CD14-positive monocyte (primary cell): ENCODE data around the gene CPEB4. TPM values are rescaled to one million over a fixed set of nuclear protein-coding genes. Genes with fewer than 3 reads are reported as not detected.

Experiments
- DNase-seq, 3 donors: peaks; one replicate each; pipeline ENCODE4 v3.0.0-alpha.2; 2011 to 2022
- H2AFZ ChIP-seq: 2 replicates; pipeline ENCODE4 v1.6.0; 2012; ENCODE audit warnings: mild to moderate bottlenecking, low read depth, low read length, inconsistent platforms; ENCODE audit not compliant: insufficient read depth, poor library complexity, severe bottlenecking
- H3K27ac ChIP-seq, 2 donors: 1 replicate in 1 of 2; 2 replicates in 1 of 2; pipeline ENCODE4 v1.5.1; 2012 to 2013; ENCODE audit warnings: low read length in 2 of 2, control low read depth in 1 of 2, inconsistent platforms in 1 of 2, low read depth in 1 of 2, mild to moderate bottlenecking in 1 of 2
- H3K27me3 ChIP-seq, 2 donors: one replicate each; pipeline versions ENCODE4 v1.6.0 to v1.6.1; 2011 to 2013; ENCODE audit warnings: low read length in 2 of 2; ENCODE audit not compliant: control insufficient read depth in 2 of 2, insufficient read depth in 2 of 2
- H3K36me3 ChIP-seq, 2 donors: replicated peaks in 1 of 2; 1 replicate in 1 of 2; 2 replicates in 1 of 2; pipeline versions ENCODE4 v1.5.1 to v1.6.1; 2012 to 2013; ENCODE audit warnings: low read length in 2 of 2, control low read depth in 1 of 2, inconsistent platforms in 1 of 2, mild to moderate bottlenecking in 1 of 2; ENCODE audit not compliant: insufficient read depth in 2 of 2, control insufficient read depth in 1 of 2
- H3K4me1 ChIP-seq, 2 donors: 1 replicate in 1 of 2; 2 replicates in 1 of 2; pipeline versions ENCODE4 v1.5.1 to v1.6.1; 2012 to 2013; ENCODE audit warnings: low read length in 2 of 2, control low read depth in 1 of 2, inconsistent platforms in 1 of 2, mild to moderate bottlenecking in 1 of 2, moderate library complexity in 1 of 2; ENCODE audit not compliant: insufficient read depth in 2 of 2, control insufficient read depth in 1 of 2
- H3K4me2 ChIP-seq: replicated peaks from 2 replicates; pipeline ENCODE3; 2012; ENCODE audit warnings: low read length, moderate library complexity, mild to moderate bottlenecking; ENCODE audit not compliant: poor library complexity, severe bottlenecking; ENCODE audit errors: extremely low read depth
- H3K4me3 ChIP-seq, 3 experiments: fragments of 200-600 bp in 1 of 3; sonication (generic) in 1 of 3; replicated peaks in 1 of 3; 1 replicate in 2 of 3; 2 replicates in 1 of 3; pipeline ENCODE4 v1.5.1; 2011 to 2013; ENCODE audit warnings: low read length in 3 of 3, mild to moderate bottlenecking in 3 of 3, control low read depth in 2 of 3, low read depth in 2 of 3, inconsistent platforms in 1 of 3, moderate library complexity in 1 of 3
- H3K79me2 ChIP-seq: 2 replicates; pipeline ENCODE4 v1.6.0; 2012; ENCODE audit warnings: mild to moderate bottlenecking, control low read depth, inconsistent platforms, low read length, moderate library complexity; ENCODE audit not compliant: insufficient read depth
- H3K9ac ChIP-seq: 2 replicates; pipeline ENCODE4 v1.6.0; 2017; ENCODE audit warnings: low read length, mild to moderate bottlenecking; ENCODE audit not compliant: insufficient read depth, poor library complexity, severe bottlenecking
- H3K9me3 ChIP-seq, 2 donors: replicated peaks in 1 of 2; 1 replicate in 1 of 2; 2 replicates in 1 of 2; pipeline versions ENCODE4 v1.5.1 to v1.6.1; 2012 to 2013; ENCODE audit warnings: low read length in 2 of 2, control low read depth in 1 of 2; ENCODE audit not compliant: control insufficient read depth in 1 of 2, insufficient read depth in 1 of 2
- H4K20me1 ChIP-seq: 2 replicates; pipeline ENCODE4 v1.6.0; 2012; ENCODE audit warnings: mild to moderate bottlenecking, low read length, control low read depth, moderate library complexity; ENCODE audit not compliant: insufficient read depth
- H3K27ac Mint-ChIP-seq, 7 donors: one replicate each; pipeline ENCODE4 v1.8.0; 2020; ENCODE audit warnings: mild to moderate bottlenecking in 7 of 7, mixed read lengths in 7 of 7, moderate library complexity in 6 of 7, inconsistent platforms in 2 of 7
- H3K27me3 Mint-ChIP-seq, 3 donors: one replicate each; pipeline ENCODE4 v1.8.0; 2021 to 2022; ENCODE audit warnings: low read depth in 3 of 3, mild to moderate bottlenecking in 3 of 3, mixed read lengths in 3 of 3, moderate library complexity in 3 of 3, inconsistent platforms in 1 of 3
- H3K36me3 Mint-ChIP-seq, 2 donors: one replicate each; pipeline ENCODE4 v1.8.0; 2020; ENCODE audit warnings: mixed read lengths in 2 of 2, inconsistent platforms in 1 of 2, mild to moderate bottlenecking in 1 of 2
- H3K4me1 Mint-ChIP-seq: one replicate; pipeline ENCODE4 v1.8.0; 2020; ENCODE audit warnings: mild to moderate bottlenecking, mixed read lengths
- H3K4me3 Mint-ChIP-seq, 2 donors: one replicate each; pipeline ENCODE4 v1.8.0; 2020; ENCODE audit warnings: mild to moderate bottlenecking in 2 of 2, mixed read lengths in 2 of 2, moderate library complexity in 1 of 2
- H3K9me3 Mint-ChIP-seq, 7 donors: one replicate each; pipeline ENCODE4 v1.8.0; 2020 to 2022; ENCODE audit warnings: mixed read lengths in 7 of 7, mild to moderate bottlenecking in 6 of 7, moderate library complexity in 6 of 7, inconsistent platforms in 2 of 7
- WGBS: methylation state at CpG from one replicate; pipeline ENCODE4 v1.1.5; 2013; ENCODE audit warnings: missing lambda C conversion rate; ENCODE audit not compliant: insufficient coverage; 5-methylcytosine and 5-hydroxymethylcytosine counted together
- intact Hi-C, 2 donors: fragments of 100-400 bp; cut with micrococcal nuclease; formaldehyde crosslinking; loops; one replicate each; pipeline versions ENCODE4 v1.15.0 to v1.15.1; 2023
- polyA plus RNA-seq, 3 donors: library from polyadenylated mRNA; depleted of rRNA in 1 of 3; unstranded in 2 of 3; stranded (reverse) in 1 of 3; fragments of 300-500 nt in 2 of 3; fragments of >200 nt in 1 of 3; fragmentation: Illumina TruSeq in 2 of 3; gene quantifications; 1 replicate in 2 of 3; 2 replicates in 1 of 3; pipeline ENCODE4 v1.2.3, GENCODE V29; 2012 to 2021
- TF ChIP-seq, protein P1 (sequence below): fragments of 200-600 bp; IDR thresholded peaks from one replicate; pipeline ENCODE4 v1.8.0; 2022; ENCODE audit warnings: antibody characterized with exemption, mild to moderate bottlenecking

The CPEB4 gene
- polyA plus RNA-seq, 3 donors: 10.7 to 27.3 (median 13.9) TPM

DNA sequence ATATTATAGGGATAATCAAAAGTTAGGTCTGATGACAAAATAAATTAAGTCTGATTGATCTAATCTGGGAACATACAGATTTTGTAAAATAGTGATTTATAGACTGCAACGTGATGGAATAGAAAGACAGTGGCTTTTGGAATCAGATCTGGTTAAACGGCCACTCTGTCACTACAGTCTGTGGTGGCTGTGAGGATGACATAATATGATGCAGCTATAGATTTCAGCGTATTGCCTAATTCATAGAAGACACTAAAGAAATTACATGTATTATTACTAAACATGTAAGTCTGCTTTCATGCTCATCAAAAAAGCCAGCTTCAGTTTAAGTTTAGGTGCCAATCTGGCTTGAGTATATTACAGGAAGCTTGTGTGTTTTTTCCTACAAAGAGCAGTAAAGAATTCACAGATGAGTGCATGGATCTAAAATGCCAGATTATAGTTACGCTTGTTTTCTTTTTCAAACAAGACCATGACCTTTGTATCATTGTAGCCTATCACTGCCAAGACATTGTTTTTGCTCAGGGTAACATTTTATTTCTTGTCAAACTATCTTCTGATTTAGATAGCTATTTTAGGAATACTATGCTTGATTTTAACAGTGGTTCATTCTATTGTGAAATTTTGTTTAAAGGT, 25.7 kb downstream of the CPEB4 start:
- peaks cover 98% of the 10 kb centered on the region for H3K79me2 ChIP-seq
- H3K36me3 Mint-ChIP-seq: peaks cover 33 to 49% of the 10 kb centered on the region in 2 donors
- H3K4me2 ChIP-seq: no peak overlapping the region
- no peak overlapping the region for H3K9ac ChIP-seq
- H3K27ac ChIP-seq: peak overlapping the region in 1 of 2 donors; percentile 52
- TF ChIP-seq, protein P1, sequence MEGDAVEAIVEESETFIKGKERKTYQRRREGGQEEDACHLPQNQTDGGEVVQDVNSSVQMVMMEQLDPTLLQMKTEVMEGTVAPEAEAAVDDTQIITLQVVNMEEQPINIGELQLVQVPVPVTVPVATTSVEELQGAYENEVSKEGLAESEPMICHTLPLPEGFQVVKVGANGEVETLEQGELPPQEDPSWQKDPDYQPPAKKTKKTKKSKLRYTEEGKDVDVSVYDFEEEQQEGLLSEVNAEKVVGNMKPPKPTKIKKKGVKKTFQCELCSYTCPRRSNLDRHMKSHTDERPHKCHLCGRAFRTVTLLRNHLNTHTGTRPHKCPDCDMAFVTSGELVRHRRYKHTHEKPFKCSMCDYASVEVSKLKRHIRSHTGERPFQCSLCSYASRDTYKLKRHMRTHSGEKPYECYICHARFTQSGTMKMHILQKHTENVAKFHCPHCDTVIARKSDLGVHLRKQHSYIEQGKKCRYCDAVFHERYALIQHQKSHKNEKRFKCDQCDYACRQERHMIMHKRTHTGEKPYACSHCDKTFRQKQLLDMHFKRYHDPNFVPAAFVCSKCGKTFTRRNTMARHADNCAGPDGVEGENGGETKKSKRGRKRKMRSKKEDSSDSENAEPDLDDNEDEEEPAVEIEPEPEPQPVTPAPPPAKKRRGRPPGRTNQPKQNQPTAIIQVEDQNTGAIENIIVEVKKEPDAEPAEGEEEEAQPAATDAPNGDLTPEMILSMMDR: no peak
- WGBS: 11% methylated on average over 1 of the region's 4 CpGs
- H3K9me3 Mint-ChIP-seq: no peaks in the 10 kb centered on the region
- H3K27ac Mint-ChIP-seq: peak overlapping the region; percentile 12 to 74 (median 69)
- no peaks in the 10 kb centered on the region for H3K27me3 ChIP-seq
- H3K4me3 Mint-ChIP-seq: no peak overlapping the region
- peaks cover 22 to 54% of the 10 kb centered on the region in 2 donors for H3K36me3 ChIP-seq
- peak; percentile 35 to 52 (median 42) for DNase-seq
- no peak overlapping the region for H3K4me3 ChIP-seq
- H3K27me3 Mint-ChIP-seq: no peaks in the 10 kb centered on the region
- peaks cover 71% of the 10 kb centered on the region for H4K20me1 ChIP-seq
- no peaks in the 10 kb centered on the region for H3K9me3 ChIP-seq
- intact Hi-C loops: no loop called here
- peaks cover 33 to 43% of the 10 kb centered on the region in 2 donors for H3K4me1 ChIP-seq
- H2AFZ ChIP-seq: no peak overlapping the region
- H3K4me1 Mint-ChIP-seq: peaks cover 27% of the 10 kb centered on the region

DNA sequence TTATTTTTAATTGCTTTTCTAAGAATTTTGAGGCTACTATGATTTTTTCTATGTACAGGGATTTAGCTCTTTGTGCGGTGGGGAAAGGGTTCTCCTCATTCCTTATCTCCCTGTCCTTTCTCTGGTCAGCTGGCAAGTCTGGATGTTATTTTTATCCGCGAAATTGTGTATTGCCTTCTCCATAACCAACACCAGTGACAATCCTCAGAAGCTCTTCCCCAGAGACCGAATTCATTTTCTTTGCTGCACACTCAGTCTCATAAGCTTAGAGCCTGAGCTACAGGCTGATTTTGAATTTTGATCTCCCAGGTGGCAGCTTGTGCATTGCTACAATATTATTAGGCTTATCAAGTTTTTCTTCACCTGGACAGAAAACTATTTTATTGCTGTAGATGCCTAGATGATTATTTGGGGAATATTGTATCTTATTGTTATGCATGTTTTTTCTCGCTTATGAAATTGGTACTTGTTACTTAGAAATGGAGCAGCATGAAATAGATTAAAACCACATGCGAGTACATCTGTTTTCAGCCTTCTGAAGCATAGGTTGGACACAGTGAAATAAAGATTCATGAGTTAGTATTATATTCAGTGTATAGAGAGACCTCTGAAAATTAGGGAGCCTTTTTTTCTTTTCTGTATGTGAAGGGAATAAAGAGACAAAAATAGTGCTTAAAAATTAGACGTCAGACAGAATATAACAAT, 27.3 kb downstream of the CPEB4 start:
- peaks cover 29 to 40% of the 10 kb centered on the region in 2 donors for H3K36me3 Mint-ChIP-seq

More for the DNA sequence above, 27.3 kb downstream of the CPEB4 start:
- TF ChIP-seq, protein P1: no peak
- Mint-ChIP-seq H3K9me3 (no peaks in the 10 kb centered on the region), H3K27ac (peak overlapping the region in 4 of 7 donors; percentile 12 to 30 (median 17)), H3K4me3 (no peak overlapping the region), H3K4me1 (peaks cover 17% of the 10 kb centered on the region), H3K27me3 (no peaks in the 10 kb centered on the region)
- Histone ChIP-seq H3K79me2 (peaks cover 95% of the 10 kb centered on the region), H4K20me1 (peaks cover 66% of the 10 kb centered on the region), H3K4me1 (peaks cover 42 to 54% of the 10 kb centered on the region in 2 donors), H3K9ac (no peak overlapping the region), H3K9me3 (no peaks in the 10 kb centered on the region), H3K4me3 (no peak overlapping the region), H3K27ac (no peak overlapping the region), H3K27me3 (no peaks in the 10 kb centered on the region), H3K36me3 (peaks cover 20 to 50% of the 10 kb centered on the region in 2 donors), H2AFZ (no peak overlapping the region), H3K4me2 (no peak overlapping the region)
- WGBS: 100% methylated on average over 3 of the region's 7 CpGs
- DNase-seq: no peak
- intact Hi-C loops: no loop called here
